HG03060 (cell line): ENCODE results near the gene MAGI2.

Experiments used
- ATAC-seq: cut with Tn5 transposase; IDR thresholded peaks from one replicate; pipeline ENCODE4 v1.9.1; 2021; ENCODE audit warnings: low read depth, moderate number of reproducible peaks; ENCODE audit not compliant: unreplicated experiment

The MAGI2 gene

GRCh38 chr7:78148166-78148894 lies 1305.1 kb downstream of the MAGI2 start:
- no peak for ATAC-seq

DNA sequence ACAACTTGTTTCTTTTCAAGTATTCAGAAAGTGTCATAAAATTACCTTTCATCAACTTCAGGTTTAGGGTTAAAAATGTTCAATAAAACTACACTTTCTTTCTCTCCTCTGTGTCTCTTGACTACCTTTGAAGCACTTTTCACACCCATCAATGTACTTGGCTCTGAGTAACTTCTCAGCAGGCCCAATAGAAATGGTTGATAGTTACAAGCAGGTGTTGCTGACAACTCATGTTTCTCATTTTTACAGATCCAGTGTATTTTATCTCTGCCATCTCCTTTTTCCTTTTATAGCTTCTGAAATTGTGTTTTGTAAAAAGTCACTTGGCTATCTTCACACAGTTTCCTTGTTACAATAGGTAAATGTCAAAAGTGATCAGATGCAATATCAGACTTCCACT lies 1306.9 kb downstream of the MAGI2 start:
- no peak for ATAC-seq

DNA sequence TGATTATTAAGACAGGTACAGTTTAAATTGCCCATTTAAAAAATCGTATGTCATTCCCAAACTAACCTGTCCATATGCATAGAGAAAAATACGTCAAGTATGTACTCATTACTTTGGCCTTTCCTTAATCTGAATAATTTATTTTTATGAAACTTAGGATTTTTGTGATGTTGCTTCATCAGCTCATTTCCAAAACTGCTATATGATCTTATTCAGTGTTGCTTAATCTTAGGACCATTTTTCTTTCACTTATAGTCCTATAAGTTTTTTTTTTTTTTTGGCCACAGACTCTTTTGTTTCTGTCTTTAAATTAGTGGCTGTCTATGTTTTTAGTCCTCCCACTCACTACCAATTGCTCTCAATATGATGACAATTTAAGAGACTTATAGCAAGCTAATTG lies 1309.8 kb downstream of the MAGI2 start:
- ATAC-seq = no peak

- ATAC-seq = no peak
These were observed 1311.8 kb downstream of the MAGI2 start for GRCh38 chr7:78141522-78142281.

DNA sequence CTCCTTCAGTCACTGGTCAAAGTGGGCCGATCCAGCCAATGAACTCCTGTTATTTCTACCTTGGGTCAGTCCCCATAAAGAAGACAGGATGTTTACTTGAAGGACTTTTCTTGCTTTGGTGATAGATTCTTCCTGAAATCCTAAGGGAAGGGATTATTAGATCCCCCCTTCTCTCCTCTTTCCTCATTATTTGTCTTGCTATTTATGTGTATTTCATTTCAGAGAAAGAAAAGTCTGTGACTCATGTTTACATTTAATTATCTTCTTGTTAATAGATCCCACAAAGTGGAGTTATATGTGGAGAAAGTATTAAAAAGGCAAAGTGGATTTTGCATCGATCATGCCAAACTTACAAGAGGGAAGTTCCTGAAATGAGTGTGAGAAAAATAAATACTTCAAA lies 1313.4 kb downstream of the MAGI2 start:
- no peak for ATAC-seq

DNA sequence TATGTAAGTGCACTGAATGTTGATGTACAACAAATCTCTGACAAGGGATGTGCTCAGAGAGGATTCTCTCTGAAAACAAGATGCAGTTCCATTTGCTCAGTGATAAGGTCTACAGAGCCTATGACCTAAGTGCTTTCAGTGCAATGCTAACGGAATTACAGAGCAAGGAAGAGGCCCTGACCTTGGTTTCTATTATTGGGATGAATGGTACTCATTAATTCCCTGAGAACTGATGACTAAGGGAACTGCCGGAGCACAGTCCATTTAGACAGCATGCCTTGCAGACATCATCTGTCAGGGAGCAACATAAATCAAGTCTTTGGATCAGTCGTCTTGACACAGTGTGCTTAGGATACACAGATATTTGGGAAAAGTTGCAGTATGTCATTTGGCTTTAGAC lies 1314.1 kb downstream of the MAGI2 start:
- no peak for ATAC-seq

DNA sequence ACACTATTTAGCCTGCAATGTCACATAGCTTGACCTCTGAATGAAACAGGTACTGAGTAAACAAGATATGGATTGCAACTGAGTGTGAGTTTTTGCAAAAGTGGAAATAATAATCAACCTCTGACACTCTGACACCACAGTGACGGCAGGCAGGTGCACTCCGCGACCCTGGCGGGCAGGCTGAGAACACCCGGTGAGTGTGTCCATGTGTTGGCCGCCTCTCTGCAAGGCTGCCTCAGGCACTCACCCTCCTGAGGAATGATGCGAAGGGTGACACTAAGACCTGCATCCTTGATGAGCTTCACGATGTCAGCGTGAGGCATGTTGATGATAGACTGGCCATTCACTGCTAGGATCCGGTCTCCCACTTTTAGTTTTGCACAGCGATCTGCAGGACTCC lies 1318.7 kb downstream of the MAGI2 start:
- no peak for ATAC-seq

- ATAC-seq = no peak
These were observed 1319.2 kb downstream of the MAGI2 start for GRCh38 chr7:78134256-78134655.

DNA sequence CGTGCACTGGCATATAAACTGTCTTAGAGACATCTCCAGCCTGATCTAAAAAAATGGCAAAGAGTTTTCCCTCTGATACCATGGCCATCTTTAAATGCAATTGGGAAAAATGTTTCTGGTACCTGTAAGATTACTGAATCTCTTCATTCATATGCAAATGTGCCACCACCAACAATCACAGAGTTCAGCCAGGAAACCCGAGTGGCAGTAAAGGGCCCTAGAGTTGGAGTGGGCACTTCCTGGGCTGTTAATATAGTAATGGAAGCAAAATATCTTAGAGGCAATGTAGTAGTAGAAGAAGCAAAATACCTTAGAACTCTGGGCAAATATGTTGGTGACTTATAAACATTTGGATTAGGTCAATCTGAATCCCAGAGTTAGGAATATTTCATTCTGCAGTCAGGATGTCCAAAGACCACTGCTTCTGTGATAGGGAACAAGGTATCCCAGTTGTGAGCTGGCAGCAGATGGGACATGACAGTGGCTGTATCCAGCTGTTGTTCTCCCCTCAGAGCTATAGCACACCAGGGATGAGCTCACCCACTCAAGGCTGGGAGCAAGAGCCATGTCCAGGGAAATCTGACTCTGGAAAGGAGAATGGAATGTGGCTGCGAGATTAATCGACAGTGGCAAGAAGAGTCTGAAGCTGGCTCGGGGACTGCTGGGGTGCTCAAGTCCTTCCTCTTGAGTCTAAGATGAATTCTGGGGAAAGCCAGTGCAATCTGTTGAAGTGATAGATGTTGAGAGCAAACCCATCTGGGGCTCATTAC lies 1322.8 kb downstream of the MAGI2 start:
- no peak for ATAC-seq

GRCh38 chr7:78129865-78130264 lies 1323.6 kb downstream of the MAGI2 start:
- ATAC-seq = no peak

GRCh38 chr7:78127009-78127408 lies 1326.5 kb downstream of the MAGI2 start:
- no peak for ATAC-seq

DNA sequence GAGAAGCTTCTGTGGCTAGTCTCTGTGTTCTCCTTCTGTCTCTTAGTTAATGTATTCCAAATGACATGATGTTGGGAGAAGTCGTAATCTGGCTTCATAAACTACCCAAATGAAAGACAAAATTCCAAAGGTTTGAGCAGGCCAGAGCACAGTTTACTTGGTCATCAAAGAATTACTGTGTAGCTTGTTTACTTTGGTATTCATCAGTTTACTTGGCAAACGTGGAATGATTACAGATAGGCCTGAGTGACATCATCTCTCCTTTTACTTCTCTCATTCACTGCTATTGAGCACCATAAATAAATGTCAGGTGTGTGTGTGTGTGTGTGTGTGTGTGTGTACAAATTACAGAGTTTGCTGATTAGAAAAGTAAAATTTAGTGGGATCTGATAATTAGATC lies 1327.6 kb downstream of the MAGI2 start:
- no peak for ATAC-seq

GRCh38 chr7:78124216-78124615 lies 1329.3 kb downstream of the MAGI2 start:
- no peak for ATAC-seq

DNA sequence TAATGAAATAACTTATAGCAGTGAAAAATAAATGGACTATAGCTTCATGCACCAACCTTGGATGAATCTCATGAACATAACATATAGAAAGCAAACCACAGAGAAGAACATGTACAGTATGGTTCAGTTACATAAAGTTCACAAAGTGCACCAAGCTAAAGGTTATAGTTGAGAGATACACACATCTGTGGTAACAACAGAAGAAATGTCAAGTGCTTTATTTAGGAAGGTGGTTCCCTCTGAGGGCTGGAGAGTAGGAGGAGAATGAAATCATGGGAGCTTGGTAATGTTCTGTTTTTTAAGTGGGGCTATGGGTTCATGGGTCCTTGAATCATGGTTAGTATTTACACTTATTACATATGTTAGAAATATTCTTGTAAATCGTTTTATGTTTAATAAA lies 1331.6 kb downstream of the MAGI2 start:
- no peak for ATAC-seq

DNA sequence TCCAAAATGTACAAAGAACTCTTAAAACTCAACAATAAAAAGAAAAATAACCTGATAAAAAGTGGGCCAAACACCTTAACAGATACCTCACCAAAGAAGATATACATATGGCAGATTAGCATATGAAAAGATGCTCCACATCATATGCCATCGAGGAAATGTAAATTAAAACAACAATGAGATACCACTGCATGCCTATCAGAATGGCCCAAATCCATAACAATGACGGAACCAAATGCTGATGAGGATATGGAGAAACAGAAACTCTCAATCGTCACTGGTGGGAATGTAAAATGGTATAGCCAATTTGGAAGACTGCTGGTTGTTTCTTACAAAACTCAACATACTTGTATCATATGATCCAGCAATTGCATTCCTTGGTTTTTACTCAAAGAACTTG lies 1335.0 kb downstream of the MAGI2 start:
- ATAC-seq = no peak

DNA sequence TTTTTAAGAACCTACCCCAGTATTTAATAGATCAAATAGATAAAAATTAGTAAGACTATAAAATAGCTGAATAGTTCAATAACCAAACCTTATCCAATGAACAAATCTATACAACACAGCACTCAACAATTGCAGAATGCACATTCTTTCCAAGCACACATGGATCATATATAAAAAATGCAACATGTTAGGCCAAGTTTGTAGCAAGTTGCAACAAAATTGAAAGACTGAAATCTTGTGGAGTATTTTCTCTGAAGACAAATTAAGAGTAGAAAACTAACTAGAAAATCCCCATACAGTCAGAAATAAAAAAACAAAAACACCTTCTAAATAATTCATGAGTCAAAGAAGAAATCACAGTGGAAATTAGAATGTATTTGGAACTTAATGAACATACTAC lies 1337.6 kb downstream of the MAGI2 start:
- no peak for ATAC-seq

DNA sequence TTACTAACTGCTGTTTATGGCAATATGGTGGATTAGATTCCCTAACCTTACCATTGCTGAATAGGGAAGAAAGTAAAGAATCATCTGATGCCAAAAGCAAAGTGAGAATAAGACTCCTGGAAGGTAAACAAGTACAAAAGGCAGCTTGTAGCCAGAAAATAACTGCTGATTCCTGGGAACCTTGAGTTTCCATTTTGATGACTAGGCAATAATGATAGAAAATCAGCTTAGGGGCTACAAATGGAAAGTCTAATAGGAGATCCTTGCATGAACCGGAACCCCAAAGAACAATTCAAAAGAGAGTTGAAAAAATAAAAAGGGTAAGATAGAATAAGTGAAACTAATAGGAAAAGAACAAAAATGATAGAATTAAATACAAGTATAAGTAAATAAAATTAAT lies 1338.5 kb downstream of the MAGI2 start:
- ATAC-seq = no peak

- ATAC-seq = no peak
These were observed 1341.0 kb downstream of the MAGI2 start for GRCh38 chr7:78112488-78112887.

- ATAC-seq = no peak
These were observed 1342.1 kb downstream of the MAGI2 start for GRCh38 chr7:78111386-78111785.

GRCh38 chr7:78103475-78103874 lies 1350.0 kb downstream of the MAGI2 start:
- no peak for ATAC-seq

- ATAC-seq = no peak
These were observed 1352.4 kb downstream of the MAGI2 start for GRCh38 chr7:78101076-78101475.
